Retinal pigment epithelial cell (primary cell): ENCODE results near the gene LAMC3.
A peak's percentile ranks its signal among the peaks of the same experiment; 100 is the strongest.

Experiments used
- DNase-seq: peaks from one replicate; pipeline ENCODE4 v3.0.0-alpha.2; 2010; ENCODE audit warnings: low read depth
- H3K4me3 ChIP-seq: 2 replicates; pipeline ENCODE4 v1.5.1; 2011; ENCODE audit warnings: mild to moderate bottlenecking, low read length, control low read depth, moderate library complexity
- CTCF ChIP-seq: conservative IDR thresholded peaks from 2 replicates; pipeline ENCODE4 v1.5.1; 2011; ENCODE audit warnings: low read depth, low read length, control low read depth, inconsistent platforms

LAMC3 gene

GRCh38 chr9:130991778-130992681 is 16.9 kb upstream of the LAMC3 start:
- no peak for DNase-seq
- no peak overlapping the region for H3K4me3 ChIP-seq
- no peak for TF ChIP-seq CTCF

GRCh38 chr9:130992682-130993032 is 16.3 kb upstream of the LAMC3 start:
- TF ChIP-seq CTCF: no peak
- no peak for DNase-seq
- no peak overlapping the region for H3K4me3 ChIP-seq

GRCh38 chr9:130993303-130994030 is 15.5 kb upstream of the LAMC3 start:
- no peak for TF ChIP-seq CTCF
- H3K4me3 ChIP-seq: no peak overlapping the region
- DNase-seq: no peak

- H3K4me3 ChIP-seq: no peak overlapping the region
- TF ChIP-seq CTCF: no peak
- DNase-seq: no peak
Measured at GRCh38 chr9:130994135-130995085, 14.6 kb upstream of the LAMC3 start.

- TF ChIP-seq CTCF: no peak
- peak; percentile 8 for DNase-seq
- no peak overlapping the region for H3K4me3 ChIP-seq
Measured at GRCh38 chr9:130995086-130996011, 13.6 kb upstream of the LAMC3 start.

GRCh38 chr9:130996205-130996604 is 12.8 kb upstream of the LAMC3 start:
- no peak for DNase-seq
- TF ChIP-seq CTCF: no peak
- no peak overlapping the region for H3K4me3 ChIP-seq
